ENCODE results near the gene HTR1E. TPM values are rescaled to one million over a fixed set of nuclear protein-coding genes. Genes with fewer than 3 reads are reported as not detected.

Gene HTR1E
- total and polyA plus RNA-seq, 10 of the 15 experiments (the other 5 are each of a cell fraction or from before 2014, with no cell fraction given): not detected

DNA sequence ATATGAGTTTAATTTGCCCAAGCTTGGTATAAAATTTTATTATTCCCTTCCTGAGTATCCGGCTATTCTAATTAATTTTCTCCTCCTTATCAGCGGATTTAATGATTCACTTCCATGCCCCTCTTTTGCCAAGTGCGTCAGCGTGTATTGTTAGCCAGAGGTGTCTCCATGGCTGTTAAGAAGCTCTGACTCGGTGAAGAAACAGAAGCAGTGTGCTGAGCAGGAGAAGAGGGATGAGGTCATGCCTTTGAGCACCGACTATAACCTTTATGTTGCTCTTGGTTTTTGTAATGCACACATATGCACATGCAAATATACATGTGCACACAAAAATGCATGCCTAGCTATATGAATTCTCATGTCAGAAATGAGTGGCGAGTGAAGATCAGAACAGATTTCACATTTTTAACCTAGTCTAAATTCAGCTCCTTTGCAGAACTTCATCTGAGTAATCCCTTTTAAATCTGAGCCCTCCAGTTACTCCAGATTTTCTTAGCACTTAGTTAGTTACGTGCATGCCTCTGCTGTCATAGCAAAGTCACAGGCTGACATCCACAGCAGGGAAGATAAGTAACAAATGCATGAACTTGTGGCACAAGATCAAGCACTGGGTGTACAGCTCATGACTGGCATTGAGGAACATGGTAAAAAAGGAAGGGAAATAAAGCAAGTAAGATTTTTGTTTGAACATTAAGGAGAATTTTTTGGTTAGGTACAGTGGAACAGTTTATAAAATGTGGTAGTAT, 24.3 kb downstream of the HTR1E start:
- BruUV-seq (replicated peaks): no TSS peak
- TF ChIP-seq LARP7 (IDR thresholded peaks at IDR 0.05) (no peak), NFYA (IDR thresholded peaks at IDR 0.05; ENCODE audit: borderline replicate concordance, low read depth, low read length) (no peak), RCOR1 (conservative IDR thresholded peaks at IDR 0.05; ENCODE audit: low read depth, low read length) (no peak), HCFC1 (IDR thresholded peaks at IDR 0.05; ENCODE audit: low read length) (no peak), WRNIP1 (IDR thresholded peaks at IDR 0.05; ENCODE audit: borderline replicate concordance, low read depth, low read length) (no peak), ASH2L (IDR thresholded peaks at IDR 0.05; ENCODE audit: borderline replicate concordance, low read depth) (no peak)
- TF ChIP-seq, protein P1, sequence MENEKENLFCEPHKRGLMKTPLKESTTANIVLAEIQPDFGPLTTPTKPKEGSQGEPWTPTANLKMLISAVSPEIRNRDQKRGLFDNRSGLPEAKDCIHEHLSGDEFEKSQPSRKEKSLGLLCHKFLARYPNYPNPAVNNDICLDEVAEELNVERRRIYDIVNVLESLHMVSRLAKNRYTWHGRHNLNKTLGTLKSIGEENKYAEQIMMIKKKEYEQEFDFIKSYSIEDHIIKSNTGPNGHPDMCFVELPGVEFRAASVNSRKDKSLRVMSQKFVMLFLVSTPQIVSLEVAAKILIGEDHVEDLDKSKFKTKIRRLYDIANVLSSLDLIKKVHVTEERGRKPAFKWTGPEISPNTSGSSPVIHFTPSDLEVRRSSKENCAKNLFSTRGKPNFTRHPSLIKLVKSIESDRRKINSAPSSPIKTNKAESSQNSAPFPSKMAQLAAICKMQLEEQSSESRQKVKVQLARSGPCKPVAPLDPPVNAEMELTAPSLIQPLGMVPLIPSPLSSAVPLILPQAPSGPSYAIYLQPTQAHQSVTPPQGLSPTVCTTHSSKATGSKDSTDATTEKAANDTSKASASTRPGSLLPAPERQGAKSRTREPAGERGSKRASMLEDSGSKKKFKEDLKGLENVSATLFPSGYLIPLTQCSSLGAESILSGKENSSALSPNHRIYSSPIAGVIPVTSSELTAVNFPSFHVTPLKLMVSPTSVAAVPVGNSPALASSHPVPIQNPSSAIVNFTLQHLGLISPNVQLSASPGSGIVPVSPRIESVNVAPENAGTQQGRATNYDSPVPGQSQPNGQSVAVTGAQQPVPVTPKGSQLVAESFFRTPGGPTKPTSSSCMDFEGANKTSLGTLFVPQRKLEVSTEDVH (IDR thresholded peaks at IDR 0.05; ENCODE audit: low read depth, partially characterized antibody): no peak
- no peak for ATAC-seq
- 20% methylated on average over 8 of the region's 8 CpGs for whole genome bisulfite sequencing (ENCODE audit: insufficient coverage, insufficient replicate concordance, low lambda C conversion rate, missing lambda C conversion rate)
- Histone ChIP-seq H3K9me3 (replicated peaks; ENCODE audit: control insufficient read depth, insufficient read depth, low read length) (no peaks in the 10 kb centered on the region), H3K9ac (ENCODE audit: control insufficient read depth, insufficient read depth, low read length) (no peak overlapping the region), H2AFZ (ENCODE audit: control insufficient read depth, low read depth, low read length) (no peak overlapping the region), H3K27ac (ENCODE audit: control insufficient read depth, insufficient read depth) (no peak overlapping the region), H3K4me3 (no peak overlapping the region), H3K36me3 (ENCODE audit: control insufficient read depth in 2 of 2, insufficient read depth in 2 of 2, low read length in 1 of 2) (no peaks in the 10 kb centered on the region), H3K4me1 (ENCODE audit: control insufficient read depth, insufficient read depth, low read length) (no peaks in the 10 kb centered on the region), H3K79me2 (ENCODE audit: control insufficient read depth, insufficient read depth, low read length) (no peaks in the 10 kb centered on the region), H3K4me2 (ENCODE audit: control insufficient read depth, insufficient read depth) (no peak overlapping the region), H3K27me3 (replicated peaks in 1 of 2; ENCODE audit: control insufficient read depth in 2 of 2, insufficient read depth in 2 of 2, low read length in 1 of 2) (no peaks in the 10 kb centered on the region), H4K20me1 (ENCODE audit: control insufficient read depth, insufficient read depth) (no peaks in the 10 kb centered on the region)
- ChIA-PET RAD21 (ENCODE audit: unreplicated experiment) (no interaction called here), POLR2A (no interaction called here), CTCF (no interaction called here), SMC1A (ENCODE audit: uncharacterized antibody, unreplicated experiment) (interaction anchor here (0.7 to 1.3 kb wide), 2 partner anchors 11 to 414 kb away, joined by 3 read pairs; no protein-coding TSS in a partner anchor)
- in situ Hi-C loops (cut with MboI) (no loop called here), intact Hi-C loops (cut with micrococcal nuclease; ENCODE audit: unreplicated experiment) (no loop called here)
- no peak for FAIRE-seq
- DNase-seq (ENCODE audit: low read depth, low spot score): no peak

All from GM12878 (cell line).